ENCODE measurements around the gene PRR12.

DNA sequence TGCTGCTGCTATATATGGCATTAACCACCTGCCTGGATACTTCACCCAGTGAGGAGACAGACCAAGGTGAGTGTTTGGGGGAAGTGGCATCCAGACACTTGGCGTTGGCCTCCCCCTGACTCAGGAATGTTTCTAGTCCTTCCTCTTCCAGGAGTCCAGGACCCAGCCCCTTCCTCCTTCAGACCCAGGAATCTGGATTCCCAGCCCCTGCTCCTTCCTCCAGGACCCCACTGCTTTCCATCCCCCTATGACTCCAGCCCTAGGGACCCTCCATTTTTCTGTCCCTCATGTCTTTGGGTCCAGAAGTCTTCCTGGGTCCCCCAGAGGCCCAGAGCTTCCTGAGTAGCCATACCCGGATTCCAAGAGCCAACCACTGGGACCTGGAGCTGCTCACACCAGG is 7.7 kb upstream of the PRR12 start:
- TF ChIP-seq, protein P1, sequence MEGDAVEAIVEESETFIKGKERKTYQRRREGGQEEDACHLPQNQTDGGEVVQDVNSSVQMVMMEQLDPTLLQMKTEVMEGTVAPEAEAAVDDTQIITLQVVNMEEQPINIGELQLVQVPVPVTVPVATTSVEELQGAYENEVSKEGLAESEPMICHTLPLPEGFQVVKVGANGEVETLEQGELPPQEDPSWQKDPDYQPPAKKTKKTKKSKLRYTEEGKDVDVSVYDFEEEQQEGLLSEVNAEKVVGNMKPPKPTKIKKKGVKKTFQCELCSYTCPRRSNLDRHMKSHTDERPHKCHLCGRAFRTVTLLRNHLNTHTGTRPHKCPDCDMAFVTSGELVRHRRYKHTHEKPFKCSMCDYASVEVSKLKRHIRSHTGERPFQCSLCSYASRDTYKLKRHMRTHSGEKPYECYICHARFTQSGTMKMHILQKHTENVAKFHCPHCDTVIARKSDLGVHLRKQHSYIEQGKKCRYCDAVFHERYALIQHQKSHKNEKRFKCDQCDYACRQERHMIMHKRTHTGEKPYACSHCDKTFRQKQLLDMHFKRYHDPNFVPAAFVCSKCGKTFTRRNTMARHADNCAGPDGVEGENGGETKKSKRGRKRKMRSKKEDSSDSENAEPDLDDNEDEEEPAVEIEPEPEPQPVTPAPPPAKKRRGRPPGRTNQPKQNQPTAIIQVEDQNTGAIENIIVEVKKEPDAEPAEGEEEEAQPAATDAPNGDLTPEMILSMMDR (IDR thresholded peaks at IDR 0.05), result no peak
- no peak for TF ChIP-seq POLR2A (IDR thresholded peaks at IDR 0.05)
- TF ChIP-seq EP300 (IDR thresholded peaks at IDR 0.05), result no peak
